Neuronal stem cell (in vitro differentiated cells): ENCODE data around the gene HEATR9.

ENCODE experiments used
- DNase-seq: peaks from one replicate; pipeline ENCODE4 v3.0.0-alpha.2; 2013; ENCODE audit warnings: low spot score
- H2AFZ ChIP-seq: one replicate; pipeline ENCODE4 v1.6.1; 2013; ENCODE audit warnings: mild to moderate bottlenecking, low read length, inconsistent platforms
- H2AK5ac ChIP-seq: 2 replicates; pipeline ENCODE4 v1.6.1; 2013; ENCODE audit warnings: low read depth, mild to moderate bottlenecking, inconsistent platforms, low read length, moderate library complexity, mixed read lengths
- H2BK120ac ChIP-seq: 2 replicates; pipeline ENCODE4 v1.6.1; 2013; ENCODE audit warnings: low read depth, mild to moderate bottlenecking, inconsistent platforms, low read length, moderate library complexity, mixed read lengths
- H2BK12ac ChIP-seq: one replicate; pipeline ENCODE4 v1.6.1; 2013; ENCODE audit warnings: low read length, inconsistent platforms
- H2BK15ac ChIP-seq: 2 replicates; pipeline ENCODE4 v1.6.1; 2013; ENCODE audit warnings: mild to moderate bottlenecking, low read length, inconsistent platforms, mixed read lengths
- H2BK5ac ChIP-seq: one replicate; pipeline ENCODE4 v1.6.1; 2013; ENCODE audit warnings: inconsistent platforms, mild to moderate bottlenecking, low read length, moderate library complexity
- H3K14ac ChIP-seq: one replicate; pipeline ENCODE4 v1.6.1; 2013; ENCODE audit warnings: low read length, inconsistent platforms
- H3K18ac ChIP-seq: 2 replicates; pipeline ENCODE4 v1.6.1; 2013; ENCODE audit warnings: low read length, inconsistent platforms
- H3K23ac ChIP-seq: 2 replicates; pipeline ENCODE4 v1.6.1; 2013; ENCODE audit warnings: low read depth, mild to moderate bottlenecking, mixed read lengths, low read length, inconsistent platforms; ENCODE audit not compliant: poor library complexity
- H3K27ac ChIP-seq: replicated peaks from 3 replicates; pipeline ENCODE4 v1.5.1; 2013; ENCODE audit warnings: low read length, inconsistent platforms
- H3K27me3 ChIP-seq, 3 experiments: 2 replicates each; pipeline ENCODE4 v1.6.1; 2013; ENCODE audit warnings: low read length in 3 of 3, mild to moderate bottlenecking in 2 of 3, inconsistent platforms in 1 of 3, low read depth in 1 of 3, mixed read lengths in 1 of 3, moderate library complexity in 1 of 3; ENCODE audit not compliant: control insufficient read depth in 3 of 3, insufficient read depth in 3 of 3
- H3K36me3 ChIP-seq, 2 donors: replicated peaks in 1 of 2; 2 replicates each; pipeline ENCODE4 v1.6.1; 2013; ENCODE audit warnings: low read length in 2 of 2; ENCODE audit not compliant: control insufficient read depth in 2 of 2, insufficient read depth in 2 of 2
- H3K4ac ChIP-seq: 2 replicates; pipeline ENCODE4 v1.6.1; 2013; ENCODE audit warnings: inconsistent platforms, mild to moderate bottlenecking, low read length, moderate library complexity
- H3K4me1 ChIP-seq, 2 donors: 1 replicate in 1 of 2; 2 replicates in 1 of 2; pipeline ENCODE4 v1.6.1; 2013; ENCODE audit warnings: low read length in 2 of 2, low read depth in 1 of 2; ENCODE audit not compliant: control insufficient read depth in 2 of 2, insufficient read depth in 1 of 2
- H3K4me2 ChIP-seq: one replicate; pipeline ENCODE4 v1.6.1; 2013; ENCODE audit warnings: mild to moderate bottlenecking, low read length, inconsistent platforms; ENCODE audit not compliant: insufficient read depth, poor library complexity, severe bottlenecking
- H3K4me3 ChIP-seq, 2 donors: 2 replicates each; pipeline ENCODE4 v1.5.1; 2013; ENCODE audit warnings: low read length in 2 of 2, mild to moderate bottlenecking in 2 of 2, inconsistent platforms in 1 of 2, moderate library complexity in 1 of 2
- H3K79me1 ChIP-seq: one replicate; pipeline ENCODE4 v1.6.1; 2013; ENCODE audit warnings: low read depth, mild to moderate bottlenecking, inconsistent platforms, low read length, moderate library complexity
- H3K9ac ChIP-seq: one replicate; pipeline ENCODE4 v1.6.1; 2013; ENCODE audit warnings: mild to moderate bottlenecking, low read depth, low read length, inconsistent platforms; ENCODE audit not compliant: poor library complexity
- H3K9me3 ChIP-seq, 2 donors: replicated peaks in 1 of 2; 2 replicates each; pipeline versions ENCODE3 to v1.6.1; 2013; ENCODE audit warnings: low read length in 2 of 2, mild to moderate bottlenecking in 2 of 2, inconsistent platforms in 1 of 2, low read depth in 1 of 2, mixed read lengths in 1 of 2, moderate library complexity in 1 of 2; ENCODE audit not compliant: control insufficient read depth in 2 of 2, insufficient read depth in 1 of 2
- H4K8ac ChIP-seq: one replicate; pipeline ENCODE4 v1.6.1; 2013; ENCODE audit warnings: low read depth, mild to moderate bottlenecking, inconsistent platforms, low read length, moderate library complexity
- H4K91ac ChIP-seq: one replicate; pipeline ENCODE4 v1.6.1; 2013; ENCODE audit warnings: low read length, low read depth, mild to moderate bottlenecking, inconsistent platforms; ENCODE audit not compliant: poor library complexity
- WGBS, 2 donors: extraction: QIAGEN DNeasy Blood & Tissue Kit; methylation state at CpG; one replicate each; pipeline ENCODE4 v1.1.7; 2013; ENCODE audit warnings: missing lambda C conversion rate in 2 of 2, mixed read lengths in 1 of 2; ENCODE audit not compliant: insufficient read length in 2 of 2, insufficient replicate concordance in 1 of 2; ENCODE audit errors: extremely low coverage in 2 of 2; 5-methylcytosine and 5-hydroxymethylcytosine counted together

HEATR9 gene

GRCh38 chr17:35889818-35890773, 21.4 kb upstream of the HEATR9 start:
- Histone ChIP-seq H3K27me3 (peaks cover 0 to 4% (median 0%) of the 10 kb centered on the region in 3 experiments), H3K4me1 (peaks cover 0 to 7% of the 10 kb centered on the region in 2 donors), H3K79me1 (no peaks in the 10 kb centered on the region), H3K14ac (no peak overlapping the region), H4K8ac (no peak overlapping the region), H2BK12ac (no peak overlapping the region), H3K4ac (no peak overlapping the region), H3K27ac (no peak overlapping the region), H2BK120ac (no peak overlapping the region), H2AK5ac (no peak overlapping the region), H3K36me3 (no peaks in the 10 kb centered on the region), H3K23ac (no peak overlapping the region), H4K91ac (no peak overlapping the region), H3K4me3 (no peak overlapping the region), H2BK5ac (no peak overlapping the region), H3K9ac (no peak overlapping the region), H3K4me2 (no peak overlapping the region), H3K18ac (no peak overlapping the region), H2BK15ac (no peak overlapping the region), H3K9me3 (peaks cover 0 to 2% of the 10 kb centered on the region in 2 donors), H2AFZ (no peak overlapping the region)
- DNase-seq: no peak
- WGBS, 2 donors: no CpG with 5 or more reads among the region's 2 CpGs

GRCh38 chr17:35889241-35889640, 20.6 kb upstream of the HEATR9 start:
- Histone ChIP-seq H3K27ac (no peak overlapping the region), H3K4me3 (no peak overlapping the region), H3K27me3 (peaks cover 0 to 4% (median 0%) of the 10 kb centered on the region in 3 experiments), H2BK5ac (no peak overlapping the region), H2BK120ac (no peak overlapping the region), H3K9ac (no peak overlapping the region), H4K91ac (no peak overlapping the region), H3K23ac (no peak overlapping the region), H2BK12ac (no peak overlapping the region), H3K79me1 (no peaks in the 10 kb centered on the region), H2AK5ac (no peak overlapping the region), H3K4ac (no peak overlapping the region), H3K4me2 (no peak overlapping the region), H3K9me3 (peaks cover 0 to 2% of the 10 kb centered on the region in 2 donors), H3K4me1 (peaks cover 0 to 7% of the 10 kb centered on the region in 2 donors), H2AFZ (no peak overlapping the region), H4K8ac (no peak overlapping the region), H3K36me3 (no peaks in the 10 kb centered on the region), H2BK15ac (no peak overlapping the region), H3K14ac (no peak overlapping the region), H3K18ac (no peak overlapping the region)
- DNase-seq: no peak
- WGBS, 2 donors: no CpG with 5 or more reads among the region's 2 CpGs

- no peaks in the 10 kb centered on the region for H3K27me3 ChIP-seq
- no peak within 1 kb of the TSS for H2AFZ ChIP-seq
- WGBS, 2 donors: no CpG with 5 or more reads among the region's 11 CpGs
- H2BK120ac ChIP-seq: no peak within 1 kb of the TSS
- H3K36me3 ChIP-seq: no peaks in the 10 kb centered on the region
- H4K91ac ChIP-seq: no peak within 1 kb of the TSS
- no peak within 1 kb of the TSS for H3K4me3 ChIP-seq
- H2AK5ac ChIP-seq: no peak within 1 kb of the TSS
- DNase-seq: no peak
- H3K9ac ChIP-seq: no peak within 1 kb of the TSS
- no peak within 1 kb of the TSS for H3K4ac ChIP-seq
- H4K8ac ChIP-seq: no peak within 1 kb of the TSS
- no peak within 1 kb of the TSS for H2BK12ac ChIP-seq
- H2BK5ac ChIP-seq: no peak within 1 kb of the TSS
- no peaks in the 10 kb centered on the region for H3K9me3 ChIP-seq
- H3K23ac ChIP-seq: no peak within 1 kb of the TSS
- no peak within 1 kb of the TSS for H3K18ac ChIP-seq
- no peak within 1 kb of the TSS for H3K14ac ChIP-seq
- no peaks in the 10 kb centered on the region for H3K79me1 ChIP-seq
- H3K27ac ChIP-seq: no peak within 1 kb of the TSS
- H3K4me2 ChIP-seq: no peak within 1 kb of the TSS
- peaks cover 1 to 4% of the 10 kb centered on the region in 2 donors for H3K4me1 ChIP-seq
- H2BK15ac ChIP-seq: no peak within 1 kb of the TSS
Observed at GRCh38 chr17:35879773-35880654, 11.3 kb upstream of the HEATR9 start, which contains the start of gene CCL5. CCL5 (minus strand) TSS chr17:35880360.

- Histone ChIP-seq H2AFZ (no peak overlapping the region), H4K8ac (no peak overlapping the region), H3K4me1 (peaks cover 1 to 4% of the 10 kb centered on the region in 2 donors), H2BK15ac (no peak overlapping the region), H2BK12ac (no peak overlapping the region), H3K27me3 (no peaks in the 10 kb centered on the region), H3K14ac (no peak overlapping the region), H2AK5ac (no peak overlapping the region), H3K4me3 (no peak overlapping the region), H3K9ac (no peak overlapping the region), H3K4me2 (no peak overlapping the region), H3K18ac (no peak overlapping the region), H3K79me1 (no peaks in the 10 kb centered on the region), H2BK120ac (no peak overlapping the region), H3K9me3 (no peaks in the 10 kb centered on the region), H3K27ac (no peak overlapping the region), H4K91ac (no peak overlapping the region), H3K23ac (no peak overlapping the region), H3K36me3 (no peaks in the 10 kb centered on the region), H3K4ac (no peak overlapping the region), H2BK5ac (no peak overlapping the region)
- WGBS, 2 donors: no CpG with 5 or more reads among the region's 4 CpGs
- DNase-seq: no peak
Observed at GRCh38 chr17:35878361-35878760, 9.7 kb upstream of the HEATR9 start.
